GM12878 (cell line): ENCODE results near the gene PRDM16.

Experiments
- BHLHE40 ChIP-seq, 2 experiments: fragments of 450-650 bp in 1 of 2; IDR thresholded peaks; 2 replicates each; pipeline ENCODE4 v1.6.1; 2011 to 2017; ENCODE audit warnings: low read depth in 2 of 2, borderline replicate concordance in 1 of 2, improper control_type of control experiment in 1 of 2, low read length in 1 of 2, mild to moderate bottlenecking in 1 of 2
- CHD2 ChIP-seq: IDR thresholded peaks from 2 replicates; pipeline ENCODE4 v1.6.1; 2011; ENCODE audit warnings: low read depth, low read length, improper control_type of control experiment, borderline replicate concordance
- EP300 ChIP-seq, 2 experiments: fragments of 150-350 bp in 1 of 2; IDR thresholded peaks; 2 replicates each; pipeline ENCODE4 v1.6.1; 2011 to 2012; ENCODE audit warnings: low read depth in 2 of 2, low read length in 2 of 2, borderline replicate concordance in 1 of 2, improper control_type of control experiment in 1 of 2, inconsistent platforms in 1 of 2; ENCODE audit not compliant: control insufficient read depth in 1 of 2
- JUND ChIP-seq: IDR thresholded peaks from 2 replicates; pipeline ENCODE4 v1.6.1; 2012; ENCODE audit warnings: low read depth, mild to moderate bottlenecking, low read length, improper control_type of control experiment, moderate library complexity
- MEF2A ChIP-seq: IDR thresholded peaks from 2 replicates; pipeline ENCODE4 v1.6.1; 2011; ENCODE audit warnings: low read depth, mild to moderate bottlenecking, low read length, moderate library complexity; ENCODE audit not compliant: insufficient read depth
- MLLT1 ChIP-seq: fragments of 450-650 bp; IDR thresholded peaks from 2 replicates; pipeline ENCODE4 v1.6.1; 2016; ENCODE audit warnings: mild to moderate bottlenecking
- POLR2A ChIP-seq: IDR thresholded peaks from 2 replicates; pipeline ENCODE4 v1.6.1; 2011; ENCODE audit warnings: low read depth, mild to moderate bottlenecking, low read length
- SMARCA5 ChIP-seq: fragments of 450-650 bp; IDR thresholded peaks from 2 replicates; pipeline ENCODE4 v1.6.1; 2017; ENCODE audit warnings: mild to moderate bottlenecking
- SREBF2 ChIP-seq: IDR thresholded peaks from 2 replicates; pipeline ENCODE4 v1.6.1; 2012; ENCODE audit warnings: mild to moderate bottlenecking, low read length
- TCF12 ChIP-seq: IDR thresholded peaks from 2 replicates; pipeline ENCODE4 v1.6.1; 2011; ENCODE audit warnings: low read depth, mild to moderate bottlenecking, low read length
- YY1 ChIP-seq: IDR thresholded peaks from 2 replicates; pipeline ENCODE4 v1.6.1; 2011; ENCODE audit warnings: low read depth, mild to moderate bottlenecking, low read length
- TF ChIP-seq, protein P1 (sequence below), 3 experiments: IDR thresholded peaks in 2 of 3; conservative IDR thresholded peaks in 1 of 3; 2 replicates each; pipeline ENCODE4 v1.5.1; 2011; ENCODE audit warnings: low read depth in 3 of 3, low read length in 3 of 3, mild to moderate bottlenecking in 3 of 3, control low read depth in 2 of 3, moderate library complexity in 2 of 3, inconsistent platforms in 1 of 3, mixed read lengths in 1 of 3; ENCODE audit not compliant: control insufficient read depth in 2 of 3, insufficient read depth in 1 of 3; ENCODE audit errors: extremely low read depth in 1 of 3
- TF ChIP-seq, protein P2 (sequence below): IDR thresholded peaks from 2 replicates; pipeline ENCODE4 v1.6.1; 2012; ENCODE audit warnings: mild to moderate bottlenecking, low read depth, low read length

- no peak for TF ChIP-seq TCF12
- TF ChIP-seq, protein P1, sequence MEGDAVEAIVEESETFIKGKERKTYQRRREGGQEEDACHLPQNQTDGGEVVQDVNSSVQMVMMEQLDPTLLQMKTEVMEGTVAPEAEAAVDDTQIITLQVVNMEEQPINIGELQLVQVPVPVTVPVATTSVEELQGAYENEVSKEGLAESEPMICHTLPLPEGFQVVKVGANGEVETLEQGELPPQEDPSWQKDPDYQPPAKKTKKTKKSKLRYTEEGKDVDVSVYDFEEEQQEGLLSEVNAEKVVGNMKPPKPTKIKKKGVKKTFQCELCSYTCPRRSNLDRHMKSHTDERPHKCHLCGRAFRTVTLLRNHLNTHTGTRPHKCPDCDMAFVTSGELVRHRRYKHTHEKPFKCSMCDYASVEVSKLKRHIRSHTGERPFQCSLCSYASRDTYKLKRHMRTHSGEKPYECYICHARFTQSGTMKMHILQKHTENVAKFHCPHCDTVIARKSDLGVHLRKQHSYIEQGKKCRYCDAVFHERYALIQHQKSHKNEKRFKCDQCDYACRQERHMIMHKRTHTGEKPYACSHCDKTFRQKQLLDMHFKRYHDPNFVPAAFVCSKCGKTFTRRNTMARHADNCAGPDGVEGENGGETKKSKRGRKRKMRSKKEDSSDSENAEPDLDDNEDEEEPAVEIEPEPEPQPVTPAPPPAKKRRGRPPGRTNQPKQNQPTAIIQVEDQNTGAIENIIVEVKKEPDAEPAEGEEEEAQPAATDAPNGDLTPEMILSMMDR (IDR thresholded peaks at IDR 0.05 in 2 of 3, conservative IDR thresholded peaks at IDR 0.05 in 1 of 3; ENCODE audit: control insufficient read depth in 2 of 3, extremely low read depth in 1 of 3, insufficient read depth in 1 of 3, low read depth in 3 of 3, low read length in 3 of 3): no peak
- TF ChIP-seq EP300 (IDR thresholded peaks at IDR 0.05; ENCODE audit: borderline replicate concordance in 1 of 2, control insufficient read depth in 1 of 2, low read depth in 2 of 2, low read length in 2 of 2): no peak
- no peak for TF ChIP-seq CHD2
- TF ChIP-seq POLR2A: no peak
- no peak for TF ChIP-seq MLLT1
- no peak for TF ChIP-seq BHLHE40 (IDR thresholded peaks at IDR 0.05; ENCODE audit: borderline replicate concordance in 1 of 2, low read depth in 2 of 2, low read length in 1 of 2)
- no peak for TF ChIP-seq SREBF2
- no peak for TF ChIP-seq MEF2A
- TF ChIP-seq, protein P2, sequence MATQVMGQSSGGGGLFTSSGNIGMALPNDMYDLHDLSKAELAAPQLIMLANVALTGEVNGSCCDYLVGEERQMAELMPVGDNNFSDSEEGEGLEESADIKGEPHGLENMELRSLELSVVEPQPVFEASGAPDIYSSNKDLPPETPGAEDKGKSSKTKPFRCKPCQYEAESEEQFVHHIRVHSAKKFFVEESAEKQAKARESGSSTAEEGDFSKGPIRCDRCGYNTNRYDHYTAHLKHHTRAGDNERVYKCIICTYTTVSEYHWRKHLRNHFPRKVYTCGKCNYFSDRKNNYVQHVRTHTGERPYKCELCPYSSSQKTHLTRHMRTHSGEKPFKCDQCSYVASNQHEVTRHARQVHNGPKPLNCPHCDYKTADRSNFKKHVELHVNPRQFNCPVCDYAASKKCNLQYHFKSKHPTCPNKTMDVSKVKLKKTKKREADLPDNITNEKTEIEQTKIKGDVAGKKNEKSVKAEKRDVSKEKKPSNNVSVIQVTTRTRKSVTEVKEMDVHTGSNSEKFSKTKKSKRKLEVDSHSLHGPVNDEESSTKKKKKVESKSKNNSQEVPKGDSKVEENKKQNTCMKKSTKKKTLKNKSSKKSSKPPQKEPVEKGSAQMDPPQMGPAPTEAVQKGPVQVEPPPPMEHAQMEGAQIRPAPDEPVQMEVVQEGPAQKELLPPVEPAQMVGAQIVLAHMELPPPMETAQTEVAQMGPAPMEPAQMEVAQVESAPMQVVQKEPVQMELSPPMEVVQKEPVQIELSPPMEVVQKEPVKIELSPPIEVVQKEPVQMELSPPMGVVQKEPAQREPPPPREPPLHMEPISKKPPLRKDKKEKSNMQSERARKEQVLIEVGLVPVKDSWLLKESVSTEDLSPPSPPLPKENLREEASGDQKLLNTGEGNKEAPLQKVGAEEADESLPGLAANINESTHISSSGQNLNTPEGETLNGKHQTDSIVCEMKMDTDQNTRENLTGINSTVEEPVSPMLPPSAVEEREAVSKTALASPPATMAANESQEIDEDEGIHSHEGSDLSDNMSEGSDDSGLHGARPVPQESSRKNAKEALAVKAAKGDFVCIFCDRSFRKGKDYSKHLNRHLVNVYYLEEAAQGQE: no peak
- no peak for TF ChIP-seq YY1
- no peak for TF ChIP-seq JUND
- no peak for TF ChIP-seq SMARCA5
Measured at GRCh38 chr1:3020263-3020909, 48.6 kb upstream of the PRDM16 start.
